ENCODE results near the gene RNF215.
A peak's percentile ranks its signal among the peaks of the same experiment; 100 is the strongest.
"Not testable (repeated sequence)": the region's sequence is repeated elsewhere in the genome, so short reads cannot be mapped to it uniquely, and the experiment has no call there.

RNF215 gene

DNA sequence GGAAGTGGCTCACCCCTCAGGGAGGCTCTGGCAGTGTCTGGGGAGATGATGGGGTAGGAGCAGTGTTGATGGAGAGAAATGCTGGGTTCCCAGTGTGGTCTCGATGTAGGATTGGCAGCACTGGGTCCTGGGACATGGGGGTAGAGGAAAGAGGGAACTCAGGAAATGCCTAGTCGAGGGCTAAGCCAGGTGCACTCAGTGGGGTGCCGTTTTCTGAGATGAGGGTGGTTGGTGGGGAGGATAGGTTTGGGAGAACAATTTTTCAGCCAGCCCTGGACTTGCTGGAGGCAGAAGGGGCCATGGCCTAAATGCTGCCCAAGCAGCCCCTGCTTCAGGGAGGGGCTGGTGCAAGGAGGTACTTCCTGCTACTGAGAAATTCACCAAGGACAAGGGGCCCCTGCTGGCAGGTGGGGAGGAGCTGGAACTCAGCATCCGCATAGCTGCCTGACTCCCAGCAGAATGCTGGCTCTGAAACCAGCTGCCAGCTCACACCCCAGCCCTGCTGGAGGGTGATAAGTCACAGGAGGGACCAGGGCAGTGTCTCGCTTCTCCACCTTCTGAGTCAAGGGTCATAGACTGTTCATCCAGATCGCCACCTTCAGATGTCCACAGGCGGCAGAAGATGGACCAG, 24.4 kb downstream of the RNF215 start:
- DNase-seq (ENCODE audit: low read depth), result no peak

DNA sequence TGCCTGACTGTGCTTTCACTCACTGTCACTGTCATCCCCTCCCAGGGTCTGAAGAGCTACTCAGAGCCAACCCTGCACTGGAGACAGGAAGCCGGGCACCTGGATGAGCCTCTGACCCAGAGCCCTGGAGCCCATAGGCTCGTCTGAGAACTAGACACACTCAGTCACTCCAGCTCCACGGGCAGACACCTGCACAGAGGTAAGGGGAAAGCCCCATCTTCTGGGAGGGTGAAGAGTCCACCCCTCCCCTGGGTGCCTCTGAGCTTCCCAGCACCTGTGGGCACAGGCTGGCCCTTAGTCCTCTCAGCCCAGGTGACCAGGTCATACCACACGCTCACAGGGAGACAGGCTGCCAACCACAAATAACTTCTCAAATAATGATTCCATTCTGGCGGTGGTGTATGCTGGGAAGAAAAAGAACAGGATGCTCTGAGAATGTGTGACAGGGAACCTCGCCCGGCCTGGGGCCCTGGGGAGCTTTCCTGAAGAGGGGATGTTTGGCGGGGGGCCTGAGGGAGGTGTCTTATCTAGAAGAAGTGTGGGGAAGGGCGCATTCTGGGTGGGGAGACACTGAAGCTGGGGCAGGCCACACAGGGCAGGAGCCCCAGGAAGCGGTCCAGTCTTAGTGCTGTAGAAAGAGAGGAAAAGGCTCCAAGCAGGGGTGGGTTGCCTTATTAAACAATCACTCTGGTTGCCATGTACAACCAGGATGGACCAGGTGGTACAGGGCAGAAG, 25.1 kb downstream of the RNF215 start:
- DNase-seq (ENCODE audit: low read depth), result no peak

DNA sequence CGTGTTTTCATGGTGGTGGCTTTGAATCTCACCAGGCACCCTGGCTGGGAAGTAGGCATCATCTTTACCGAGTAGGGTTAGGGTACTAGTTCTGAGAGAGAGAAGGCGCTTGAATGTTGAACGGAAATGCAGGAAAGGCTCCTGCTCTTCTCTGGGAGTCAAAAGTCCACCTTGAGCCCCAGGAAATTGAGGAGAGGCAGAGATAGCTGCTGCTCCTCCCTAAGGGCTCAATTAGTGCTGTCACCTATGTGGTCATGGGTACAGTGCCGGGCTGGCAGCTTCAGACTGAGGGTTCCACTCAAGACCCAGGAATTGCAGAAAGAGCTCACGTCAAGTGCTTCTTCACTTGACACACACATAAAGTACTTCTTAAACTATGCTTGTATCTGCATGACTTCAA, 28.7 kb downstream of the RNF215 start:
- no peak for DNase-seq (ENCODE audit: low read depth)

DNA sequence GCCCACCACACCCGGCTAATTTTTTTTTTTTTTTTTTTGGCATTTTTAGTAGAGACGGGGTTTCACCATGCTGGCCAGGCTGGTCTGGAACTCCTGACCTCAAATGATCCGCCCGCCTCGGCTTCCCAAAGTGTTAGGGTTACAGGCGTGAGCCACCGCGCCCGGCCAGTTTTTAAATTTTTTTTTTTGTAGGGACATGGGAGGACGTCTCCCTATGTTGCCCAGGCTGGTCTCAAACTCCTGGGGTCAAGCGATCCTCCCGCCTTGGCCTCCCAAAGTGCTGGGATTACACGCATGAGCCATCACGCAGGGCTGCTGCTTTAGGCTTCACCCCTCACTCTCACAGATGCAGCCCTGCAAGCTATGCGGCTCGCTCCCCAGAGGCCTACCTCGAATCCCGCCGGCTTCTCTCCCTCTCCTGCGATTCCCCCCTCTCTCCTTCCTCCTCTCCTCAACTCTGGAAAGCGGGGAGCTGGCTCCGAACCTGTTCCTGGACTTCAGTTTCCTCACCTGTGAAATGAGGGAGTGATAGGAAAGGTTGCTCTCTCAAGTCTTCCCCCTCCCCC, 29.5 kb downstream of the RNF215 start:
- DNase-seq (ENCODE audit: low read depth), result no peak

DNA sequence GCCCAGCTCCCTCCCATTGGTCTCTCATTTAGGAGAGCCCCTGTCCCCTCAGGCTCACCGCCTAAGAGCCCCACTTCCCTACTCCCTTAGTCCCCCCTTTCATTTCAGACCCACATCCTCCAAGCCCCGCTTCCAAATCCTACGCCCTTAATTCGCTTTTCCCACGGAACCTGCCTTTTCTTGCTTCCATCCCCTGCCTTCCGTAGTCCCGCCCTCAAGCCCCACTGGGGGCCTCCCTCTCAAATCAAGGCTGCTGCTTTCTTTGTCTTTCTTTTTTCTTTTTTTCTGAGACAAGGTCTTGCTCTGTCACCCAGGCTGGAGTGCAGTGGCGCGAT, 30.0 kb downstream of the RNF215 start:
- no peak for DNase-seq (ENCODE audit: low read depth)

DNA sequence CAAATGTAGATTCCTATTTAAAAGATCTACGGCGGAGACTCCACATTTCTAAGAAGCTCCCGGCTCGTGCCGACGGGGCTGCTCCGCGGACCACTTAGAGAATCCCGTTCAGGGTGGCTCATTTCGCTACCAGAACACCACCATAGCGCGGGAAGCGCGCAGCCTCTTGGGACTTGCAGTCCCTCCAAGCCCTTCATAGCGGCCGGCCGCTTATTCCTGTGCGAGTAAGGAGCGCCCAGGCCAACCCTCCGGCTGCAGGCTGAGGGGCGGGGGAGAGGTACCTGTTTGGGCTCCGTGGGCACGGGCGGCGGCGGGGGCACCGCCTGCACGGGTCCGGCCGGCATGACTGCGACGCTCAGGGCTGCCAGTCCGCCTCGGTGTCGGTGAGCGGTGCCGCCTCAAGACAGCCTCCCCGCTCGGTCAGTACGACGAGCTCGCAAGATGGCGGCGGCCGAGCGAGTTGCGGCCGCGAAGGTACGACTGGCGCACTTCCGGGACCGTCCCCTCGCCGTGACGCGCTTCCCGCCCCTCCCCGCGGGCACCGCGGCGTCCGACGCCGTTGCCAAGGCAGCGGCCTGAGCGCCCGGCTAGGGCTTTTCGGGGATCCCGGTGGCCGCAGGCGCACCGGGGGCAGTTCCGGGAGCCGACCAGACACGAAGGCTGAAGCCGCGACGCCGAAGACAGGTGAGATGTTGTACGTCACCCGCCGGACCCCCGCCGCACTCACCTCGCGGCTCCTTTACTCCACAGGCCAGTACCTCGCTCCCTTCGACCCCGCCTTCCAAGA, 30.6 kb downstream of the RNF215 start, which contains the start of the genes CCDC157 and SF3A1:
CCDC157 (plus strand) TSS at position 559 of the 787 bp plus-strand sequence. CDS start 8,994 bp downstream, outside the sequence.
SF3A1 (minus strand) TSS at position 446 of the 787 bp plus-strand sequence; CDS start at position 344, 102 bp downstream.
- peak; percentile 87 for DNase-seq (ENCODE audit: low read depth)

DNA sequence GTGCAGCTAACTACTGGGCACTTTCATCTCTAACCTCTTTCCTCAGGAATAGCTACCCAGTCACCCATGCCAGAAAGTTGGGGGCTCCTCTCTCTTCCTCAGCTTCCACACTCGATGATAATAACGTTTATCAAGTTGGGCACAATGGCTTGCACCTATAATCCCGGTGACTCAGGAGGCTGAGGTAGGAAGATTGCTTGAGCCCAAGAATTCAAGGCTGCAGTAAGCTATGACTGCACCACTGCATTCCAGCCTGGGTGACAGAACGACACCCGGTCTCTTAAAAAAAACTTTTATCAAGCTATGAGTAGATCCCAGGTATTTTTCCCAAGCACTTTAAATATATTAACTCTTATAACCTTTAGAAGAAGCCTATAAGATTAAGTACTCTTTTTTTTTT, 32.6 kb downstream of the RNF215 start:
- no peak for DNase-seq (ENCODE audit: low read depth)

DNA sequence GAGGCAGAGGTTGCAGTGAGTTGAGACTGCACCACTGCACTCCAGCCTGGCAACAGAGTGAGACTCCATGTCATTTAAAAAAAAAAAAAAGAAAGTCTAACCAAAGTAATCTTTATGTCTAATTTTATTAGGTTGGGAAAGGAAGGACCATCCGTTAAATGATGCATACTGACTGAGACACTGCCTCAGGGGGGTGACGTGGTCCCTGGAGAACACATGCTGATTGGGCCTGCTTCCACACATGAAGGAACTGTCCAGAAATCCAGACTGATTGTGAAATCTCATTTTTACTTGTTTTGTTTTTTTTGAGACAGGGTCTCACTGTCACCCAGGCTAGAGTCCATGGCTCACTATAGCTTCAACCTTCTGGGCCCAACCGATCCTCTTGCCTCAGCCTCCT, 36.0 kb downstream of the RNF215 start:
- DNase-seq (ENCODE audit: low read depth), result no peak

DNA sequence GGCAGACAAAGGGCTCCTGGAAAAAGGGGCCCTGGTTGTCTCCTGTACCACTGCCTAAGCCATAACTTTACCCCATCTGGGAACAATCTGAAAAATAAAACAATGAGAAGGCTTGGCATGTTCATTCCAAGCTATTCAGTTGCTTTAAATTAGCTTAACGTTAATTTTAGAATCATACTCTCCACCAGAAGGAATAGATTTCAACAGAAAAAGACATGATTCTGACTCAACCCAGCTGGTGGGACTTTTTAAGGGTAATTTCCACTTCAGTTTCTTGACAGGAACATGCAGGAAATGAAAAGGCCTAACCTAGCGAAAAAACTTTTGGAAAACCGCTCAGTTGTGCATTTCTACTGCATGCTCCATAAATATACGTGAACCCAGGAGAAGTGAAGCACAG, 38.4 kb downstream of the RNF215 start:
- no peak for DNase-seq (ENCODE audit: low read depth)

DNA sequence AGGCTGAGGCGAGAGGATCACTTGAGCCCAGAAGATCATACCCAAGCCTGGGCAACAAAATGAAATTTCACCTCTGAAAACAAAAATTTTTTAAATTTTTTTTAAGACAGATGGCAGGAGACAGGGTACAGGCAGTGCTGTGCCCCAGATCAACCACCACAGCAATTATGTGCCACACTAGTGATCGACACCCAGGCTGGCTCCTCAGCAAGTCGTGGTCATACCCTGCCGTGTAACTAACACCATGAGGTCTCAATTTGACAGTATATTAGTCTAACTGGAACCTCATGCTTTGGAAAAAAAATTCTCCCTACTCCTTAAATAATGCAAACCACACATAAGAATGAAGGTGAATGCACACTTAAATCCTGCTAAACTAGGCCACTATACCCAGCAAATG, 38.8 kb downstream of the RNF215 start:
- DNase-seq (ENCODE audit: low read depth), result no peak

DNA sequence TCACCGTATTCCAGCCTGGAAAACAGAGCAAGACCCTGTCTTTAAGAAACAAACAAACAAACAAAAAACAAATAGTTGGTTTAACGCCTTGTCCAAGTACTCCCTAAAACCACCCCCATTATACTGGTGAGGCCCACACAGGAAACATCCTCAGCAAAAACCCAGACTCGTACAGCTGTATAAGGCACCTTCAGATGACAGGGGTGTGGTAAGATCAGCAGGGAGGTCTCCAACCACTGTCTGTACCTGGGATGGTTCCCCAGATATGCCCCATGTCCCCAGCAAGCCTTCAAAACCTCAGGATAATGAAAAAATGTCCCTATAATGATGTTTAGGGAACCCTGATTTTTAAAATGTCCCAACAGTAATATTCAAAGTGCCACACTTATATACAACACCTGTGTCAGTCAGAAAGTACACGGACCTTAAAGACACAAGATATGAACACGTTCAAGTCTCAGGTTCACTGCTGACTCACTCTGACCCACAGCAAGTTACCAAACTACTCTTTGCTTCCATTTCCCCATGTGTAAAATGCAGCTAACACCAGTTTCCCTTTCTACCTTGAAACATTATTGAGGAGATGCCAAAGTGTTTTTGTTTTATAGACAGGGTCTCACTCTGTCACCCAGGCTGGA, 39.8 kb downstream of the RNF215 start:
- DNase-seq (ENCODE audit: low read depth), result no peak

DNA sequence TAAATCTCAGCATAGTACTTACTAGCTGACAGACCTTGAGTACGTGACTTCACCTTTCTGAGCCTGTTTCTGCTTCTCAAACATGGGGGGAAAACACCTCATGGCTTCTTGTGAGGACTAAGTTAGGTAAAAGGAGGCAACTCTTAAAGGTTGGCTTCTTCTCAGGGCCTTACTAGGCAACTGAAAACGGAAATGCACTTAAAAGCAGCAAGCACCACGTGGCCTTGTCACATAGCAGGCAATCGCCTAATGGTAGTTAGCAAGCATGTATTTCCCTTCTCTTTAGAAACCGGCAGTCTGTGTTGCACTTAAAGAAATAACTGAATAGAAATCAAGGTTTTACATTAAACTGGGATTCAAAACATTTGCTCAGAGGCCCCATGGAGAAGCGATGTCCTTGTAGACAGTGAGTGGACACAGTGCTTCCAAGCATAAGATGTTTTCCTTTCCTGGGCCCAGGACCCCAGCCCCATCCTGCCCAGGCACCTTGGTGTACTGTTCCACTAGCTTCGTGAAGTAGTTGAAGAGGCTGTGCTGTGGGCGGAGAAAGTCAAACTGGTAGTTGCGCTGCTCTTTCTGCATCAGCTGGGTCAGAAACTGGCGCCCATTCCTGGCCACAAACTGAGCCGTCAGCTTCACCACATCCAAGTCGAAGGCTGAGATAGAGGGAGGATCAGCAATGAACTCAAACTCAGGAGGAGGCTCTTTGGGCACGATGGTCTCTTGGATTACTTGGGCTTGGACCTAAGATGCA, 42.6 kb downstream of the RNF215 start:
- DNase-seq (ENCODE audit: low read depth), result peak; percentile 47

DNA sequence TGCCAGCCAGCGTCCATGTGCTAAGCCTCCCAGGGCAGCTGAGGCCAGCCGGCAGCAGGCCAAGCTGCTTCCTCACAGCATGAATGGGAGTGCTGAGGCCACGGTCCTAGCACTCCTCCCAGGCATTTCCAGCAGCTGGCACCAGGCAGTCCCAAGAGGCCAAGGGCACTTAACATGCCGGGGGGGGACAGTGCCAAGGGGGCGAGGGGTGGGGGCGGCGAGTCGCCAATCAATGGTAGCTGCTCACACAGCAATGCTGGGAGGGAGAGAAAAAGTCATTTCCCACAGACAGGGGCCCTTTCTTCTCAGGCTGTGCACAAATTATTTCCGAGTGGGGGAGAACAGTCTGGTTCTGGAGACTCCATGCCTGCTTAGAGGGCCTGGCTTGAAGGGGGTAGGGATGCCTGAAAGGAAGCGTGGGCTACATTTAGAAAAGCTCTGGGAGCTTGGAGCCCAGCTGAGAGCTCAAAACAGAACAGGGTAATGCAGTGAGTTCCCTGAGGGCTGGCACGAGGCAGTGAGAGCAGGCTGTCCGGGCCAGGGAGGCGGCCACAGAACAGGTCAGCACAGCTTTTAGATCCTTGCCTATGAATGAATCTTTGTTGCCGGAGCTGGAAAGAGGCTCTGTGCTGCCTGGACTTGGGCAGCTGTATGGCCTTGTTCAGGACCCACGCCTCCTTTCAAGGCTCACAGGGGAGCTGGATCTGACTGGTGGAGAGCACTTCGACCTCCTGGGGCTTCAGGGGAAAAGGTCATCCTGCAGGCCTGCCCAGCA, 46.1 kb downstream of the RNF215 start:
- DNase-seq (ENCODE audit: low read depth), result no peak

DNA sequence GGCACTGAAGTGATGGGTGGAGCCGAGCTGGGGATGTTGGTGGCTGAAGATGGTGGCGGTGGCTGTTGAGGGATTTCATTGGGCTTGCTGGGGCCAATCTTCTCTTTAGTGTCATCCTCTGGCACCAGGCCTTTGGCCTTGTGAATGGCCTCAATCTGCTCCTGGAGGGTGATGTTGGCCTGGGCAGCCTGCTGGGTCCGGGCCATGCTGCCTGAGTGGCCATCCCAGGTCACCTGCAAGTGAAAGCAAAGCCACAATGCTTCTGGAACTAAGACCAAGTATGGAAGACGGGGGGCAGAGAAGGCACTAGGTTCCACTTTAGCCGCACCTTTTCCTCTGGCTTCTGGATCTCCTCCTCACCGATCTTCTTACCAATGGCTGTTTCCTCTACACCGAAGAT, 48.4 kb downstream of the RNF215 start:
- DNase-seq (ENCODE audit: low read depth), result no peak

DNA sequence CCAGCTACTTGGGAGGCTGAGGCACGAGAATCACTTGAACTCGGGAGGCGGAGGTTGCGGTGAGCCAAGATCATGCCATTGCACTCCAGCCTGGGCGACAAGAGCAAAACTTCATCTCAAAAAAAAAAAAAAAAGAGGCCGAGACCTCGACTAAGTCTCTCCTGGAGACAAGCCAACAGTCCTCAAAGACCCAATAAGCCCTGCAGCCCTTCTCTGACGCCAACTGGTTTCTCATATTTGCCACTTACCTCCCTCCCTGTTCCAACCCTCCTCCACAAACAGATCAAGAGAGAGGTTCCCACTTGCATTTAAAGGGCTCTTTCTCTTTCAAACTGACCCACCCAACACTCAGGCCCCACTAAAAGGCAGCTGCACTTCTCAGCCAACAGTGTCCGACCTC, 48.9 kb downstream of the RNF215 start:
- not testable (repeated sequence) for DNase-seq (ENCODE audit: low read depth)

DNA sequence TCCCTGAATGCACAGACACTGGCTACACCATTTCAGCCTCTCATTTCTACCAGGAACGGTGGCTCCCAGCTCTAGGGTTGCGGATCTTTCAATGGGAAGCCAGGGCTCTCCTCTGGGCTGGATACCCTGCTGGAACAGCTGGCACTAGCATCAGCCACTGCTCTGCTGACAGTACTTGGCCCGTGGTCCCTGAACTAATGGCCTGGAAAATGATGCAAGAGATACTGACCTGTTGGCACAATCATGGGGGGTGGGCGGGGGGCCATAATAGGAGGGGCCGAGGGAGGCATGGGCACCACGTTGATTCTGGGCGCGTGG, 49.8 kb downstream of the RNF215 start:
- DNase-seq (ENCODE audit: low read depth), result no peak

DNA sequence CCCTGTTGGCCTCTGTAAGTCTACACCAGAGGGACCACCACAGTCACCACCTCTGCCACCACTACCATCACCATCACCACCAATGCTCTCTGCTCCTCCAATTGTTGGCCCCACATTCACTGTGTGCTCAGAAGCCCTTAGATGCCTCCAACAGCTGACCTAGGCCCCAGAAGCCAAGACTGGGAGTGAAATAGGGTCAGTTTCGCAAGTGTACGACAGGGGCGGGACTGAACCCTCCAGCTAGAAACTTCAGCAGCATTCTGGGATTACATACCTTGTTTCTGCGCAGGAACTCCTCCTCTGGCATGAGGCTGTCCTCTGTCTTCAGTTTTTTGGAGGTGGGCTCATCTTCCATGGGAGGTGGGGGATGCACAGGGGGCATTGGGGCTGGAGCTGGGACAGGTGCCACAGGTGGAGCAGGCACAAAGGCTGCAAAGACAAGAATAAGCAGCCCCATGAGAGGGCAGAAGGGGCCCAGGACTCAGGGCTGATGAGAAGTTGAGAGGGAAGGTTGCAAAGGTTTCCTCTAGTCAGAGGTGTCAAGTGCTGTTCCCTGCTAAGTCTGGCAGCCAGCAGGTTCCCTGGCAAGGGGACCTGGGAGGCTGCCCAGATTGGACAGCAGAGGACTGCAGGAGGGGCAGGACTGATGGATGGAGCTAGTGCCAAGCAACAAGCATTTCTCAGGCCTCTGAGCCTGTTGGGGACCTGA, 50.3 kb downstream of the RNF215 start:
- DNase-seq (ENCODE audit: low read depth), result no peak

DNA sequence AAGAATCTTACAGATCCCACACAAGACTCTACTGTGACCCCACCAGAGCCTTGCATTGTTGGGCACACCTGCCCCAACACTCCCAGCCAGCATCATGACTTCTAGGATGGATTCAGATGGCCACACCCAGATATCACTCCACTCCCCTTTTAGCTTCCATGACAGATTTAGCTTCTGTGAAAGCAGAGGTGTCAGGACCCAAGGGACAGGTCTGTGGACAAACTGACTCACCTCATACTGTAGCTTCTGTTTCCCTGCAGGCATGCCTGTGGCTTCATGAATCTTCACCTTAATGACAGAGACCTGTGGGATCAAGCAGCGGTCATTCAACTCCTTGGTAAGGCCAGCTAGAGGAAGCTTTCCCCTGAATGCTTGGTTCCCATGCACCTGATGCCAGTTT, 52.0 kb downstream of the RNF215 start:
- no peak for DNase-seq (ENCODE audit: low read depth)

DNA sequence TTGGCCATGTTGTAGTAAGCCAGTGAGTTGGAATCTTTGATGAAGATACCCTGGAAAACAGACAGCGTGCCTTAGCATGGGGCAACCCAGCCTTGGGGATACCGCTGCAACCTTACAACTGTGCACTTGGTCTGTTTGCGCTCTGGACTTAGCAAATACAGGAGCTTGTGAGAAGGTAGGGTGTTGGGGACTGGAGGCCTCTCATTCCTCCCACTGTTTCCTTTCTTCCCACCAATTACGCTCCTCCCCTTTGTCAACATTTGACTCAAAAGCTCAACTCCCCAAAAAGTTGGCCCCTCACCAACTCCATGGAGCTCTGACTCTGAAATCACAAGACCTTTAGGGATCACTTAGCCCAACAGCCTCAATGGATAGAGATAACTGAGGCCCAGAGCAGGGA, 52.6 kb downstream of the RNF215 start:
- DNase-seq (ENCODE audit: low read depth), result no peak

DNA sequence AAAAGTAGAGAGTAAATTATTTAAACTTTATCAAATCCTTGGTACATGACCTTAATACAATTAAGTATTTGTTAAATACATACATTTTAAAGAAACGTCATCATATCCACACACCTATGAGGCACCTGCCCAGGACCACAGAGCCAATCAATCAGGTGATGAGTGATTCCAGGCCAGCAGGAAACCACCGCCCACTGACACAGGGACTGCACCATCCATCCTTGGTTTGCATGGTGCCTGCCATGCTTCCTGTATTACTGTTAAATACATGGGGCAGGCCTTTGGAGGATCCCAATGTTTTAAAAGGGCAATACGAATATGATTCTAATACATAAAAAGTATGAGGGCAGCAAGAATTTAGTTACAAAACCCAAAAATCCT, 53.5 kb downstream of the RNF215 start:
- DNase-seq (ENCODE audit: low read depth), result no peak
